Neuron (in vitro differentiated cells): ENCODE results near the gene IGSF21.
"Not testable (repeated sequence)": the region's sequence is repeated elsewhere in the genome, so short reads cannot be mapped to it uniquely, and the experiment has no call there.

Experiments used
- H2AFZ ChIP-seq: one replicate; pipeline ENCODE4 v1.6.1; 2013; ENCODE audit warnings: low read depth, mild to moderate bottlenecking, inconsistent platforms, low read length, moderate library complexity
- H3K27me3 ChIP-seq: one replicate; pipeline ENCODE4 v1.6.1; 2013; ENCODE audit warnings: low read length; ENCODE audit not compliant: insufficient read depth
- H3K36me3 ChIP-seq: one replicate; pipeline ENCODE4 v1.6.1; 2013; ENCODE audit warnings: low read length; ENCODE audit not compliant: insufficient read depth
- H3K4me1 ChIP-seq: one replicate; pipeline ENCODE4 v1.6.1; 2013; ENCODE audit warnings: low read length; ENCODE audit not compliant: insufficient read depth
- H3K4me3 ChIP-seq: 2 replicates; pipeline ENCODE4 v1.5.1; 2013; ENCODE audit warnings: mild to moderate bottlenecking, low read length, moderate library complexity
- H3K9me3 ChIP-seq: one replicate; pipeline ENCODE4 v1.6.1; 2013; ENCODE audit warnings: low read length

The IGSF21 gene

DNA sequence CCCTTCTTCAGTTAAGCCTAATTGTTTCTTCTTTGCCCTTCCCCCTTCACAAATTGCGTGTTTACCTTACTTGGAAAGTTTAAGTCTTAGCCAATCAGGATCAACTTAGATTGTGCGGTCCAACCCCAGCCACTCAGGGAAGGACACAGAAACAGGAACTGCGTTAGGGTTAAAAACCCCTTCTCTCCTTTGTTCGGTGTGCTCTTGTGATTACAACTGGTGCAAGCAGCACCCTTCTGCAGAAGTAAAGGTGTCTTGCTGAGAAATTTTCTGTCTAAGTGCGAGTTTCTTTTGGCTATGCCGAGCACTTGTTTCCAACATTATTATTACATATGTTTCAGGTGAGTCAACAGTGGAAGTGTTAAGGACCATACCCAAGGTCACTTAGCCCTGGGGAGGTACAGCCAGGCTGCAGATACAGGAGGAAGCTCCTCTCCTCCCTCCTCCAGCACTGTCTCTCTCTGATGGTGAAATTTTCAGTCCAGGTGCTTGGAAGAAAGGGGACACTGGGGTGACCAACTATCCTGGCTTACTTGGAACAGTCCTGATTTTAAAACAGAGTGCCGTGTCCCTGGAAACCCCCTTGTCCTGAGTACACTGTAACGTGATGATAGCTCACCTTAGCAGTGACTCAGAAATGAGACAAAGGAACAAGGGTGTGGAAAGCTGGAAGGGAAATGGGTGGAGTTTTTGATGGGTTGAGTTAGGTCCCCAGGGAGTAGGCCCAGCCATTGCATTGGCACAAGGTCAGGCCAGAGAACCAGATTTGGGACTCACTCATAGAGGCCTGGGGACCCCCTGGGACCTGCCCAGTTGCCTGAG is 304.4 kb downstream of the IGSF21 start:
- Histone ChIP-seq H2AFZ (no peak overlapping the region), H3K27me3 (no peaks in the 10 kb centered on the region), H3K4me1 (no peaks in the 10 kb centered on the region), H3K9me3 (peaks cover 2% of the 10 kb centered on the region), H3K4me3 (no peak overlapping the region), H3K36me3 (no peaks in the 10 kb centered on the region)

DNA sequence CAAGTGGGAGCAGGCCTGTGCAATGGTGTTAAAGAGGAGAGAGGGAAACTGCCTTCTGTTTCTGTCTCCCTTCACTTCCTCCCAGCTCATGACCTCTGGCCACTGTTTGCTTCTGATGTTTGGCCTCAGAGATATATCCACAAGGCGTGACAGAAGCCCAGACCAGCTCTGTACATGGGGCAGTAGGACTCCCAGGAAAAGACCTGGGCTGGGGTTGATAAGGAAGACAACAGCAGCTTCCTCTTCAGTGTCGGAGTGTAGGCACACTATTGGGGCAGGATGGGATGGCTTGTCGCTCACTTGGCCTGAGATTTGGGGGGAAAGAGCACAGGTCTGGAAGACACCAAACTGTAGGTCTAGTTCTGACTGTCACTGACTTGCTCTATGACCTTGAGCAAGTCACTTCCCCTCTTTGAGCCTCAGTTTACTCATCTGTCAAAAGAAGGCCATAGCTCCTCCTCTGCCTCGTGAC is 305.3 kb downstream of the IGSF21 start:
- Histone ChIP-seq H3K9me3 (peaks cover 2% of the 10 kb centered on the region), H3K4me1 (no peaks in the 10 kb centered on the region), H3K27me3 (no peaks in the 10 kb centered on the region), H2AFZ (no peak overlapping the region), H3K4me3 (no peak overlapping the region), H3K36me3 (no peaks in the 10 kb centered on the region)

DNA sequence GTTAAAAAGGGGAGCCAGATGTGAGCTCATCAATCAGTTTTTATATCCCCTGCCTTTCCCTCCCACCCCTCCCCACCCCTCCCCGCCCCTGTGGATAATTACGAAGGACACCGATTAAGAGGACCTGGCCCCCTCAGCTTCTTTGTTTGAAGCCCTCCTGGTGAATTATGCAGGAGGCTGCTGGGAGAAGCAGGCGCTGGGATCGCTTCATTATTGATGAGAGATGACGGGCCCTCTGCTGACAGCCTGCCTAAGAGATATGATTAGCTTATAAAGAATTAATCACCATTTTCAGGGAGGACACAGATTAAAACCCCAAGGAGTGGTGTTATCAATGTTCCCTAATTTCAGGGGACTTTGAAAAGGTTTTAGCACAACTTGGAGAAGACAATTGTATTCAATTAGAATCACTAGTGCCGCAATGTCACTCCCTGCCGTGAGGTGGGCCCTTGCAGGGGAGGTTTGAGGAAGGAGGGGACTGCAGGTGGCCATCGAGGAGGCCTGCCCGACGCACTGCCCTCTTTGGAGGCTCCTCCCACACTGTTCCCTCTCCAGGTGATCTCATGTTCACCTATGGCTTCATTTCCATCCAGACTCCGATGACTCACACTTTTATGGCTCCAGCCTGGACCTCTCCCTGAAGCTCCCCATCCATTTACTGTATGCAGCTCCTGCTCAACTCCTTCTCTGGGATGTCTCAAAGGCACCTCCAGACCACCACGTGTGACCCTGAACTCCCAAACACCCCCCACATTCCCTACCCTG is 306.1 kb downstream of the IGSF21 start:
- no peaks in the 10 kb centered on the region for H3K4me1 ChIP-seq

DNA sequence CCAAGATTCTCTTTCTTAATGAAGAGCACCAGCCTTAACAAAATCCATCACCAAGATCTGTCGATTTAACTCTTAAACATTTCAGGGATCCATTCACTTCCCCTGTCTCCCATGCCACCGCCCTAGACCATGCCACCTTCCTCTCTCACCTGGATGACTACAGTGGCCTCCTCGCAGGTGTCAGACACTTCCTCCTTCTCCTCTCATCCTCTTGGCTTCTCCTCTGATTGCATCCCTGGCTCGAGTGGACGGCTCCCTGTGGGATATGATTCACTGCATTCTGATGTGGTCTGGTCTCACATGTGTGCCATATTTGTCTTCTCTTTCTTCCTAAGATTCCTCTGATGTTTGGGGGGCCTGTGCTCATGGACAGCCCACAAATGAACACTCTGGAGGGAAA is 306.7 kb downstream of the IGSF21 start:
- no peaks in the 10 kb centered on the region for H3K36me3 ChIP-seq
- no peak overlapping the region for H3K4me3 ChIP-seq
- no peak overlapping the region for H2AFZ ChIP-seq
- no peaks in the 10 kb centered on the region for H3K27me3 ChIP-seq
- no peaks in the 10 kb centered on the region for H3K4me1 ChIP-seq
- peaks cover 2% of the 10 kb centered on the region for H3K9me3 ChIP-seq

More for the DNA sequence above, 306.1 kb downstream of the IGSF21 start:
- H3K27me3 ChIP-seq, result no peaks in the 10 kb centered on the region
- no peak overlapping the region for H2AFZ ChIP-seq
- no peak overlapping the region for H3K4me3 ChIP-seq
- no peaks in the 10 kb centered on the region for H3K36me3 ChIP-seq
- peaks cover 2% of the 10 kb centered on the region for H3K9me3 ChIP-seq

DNA sequence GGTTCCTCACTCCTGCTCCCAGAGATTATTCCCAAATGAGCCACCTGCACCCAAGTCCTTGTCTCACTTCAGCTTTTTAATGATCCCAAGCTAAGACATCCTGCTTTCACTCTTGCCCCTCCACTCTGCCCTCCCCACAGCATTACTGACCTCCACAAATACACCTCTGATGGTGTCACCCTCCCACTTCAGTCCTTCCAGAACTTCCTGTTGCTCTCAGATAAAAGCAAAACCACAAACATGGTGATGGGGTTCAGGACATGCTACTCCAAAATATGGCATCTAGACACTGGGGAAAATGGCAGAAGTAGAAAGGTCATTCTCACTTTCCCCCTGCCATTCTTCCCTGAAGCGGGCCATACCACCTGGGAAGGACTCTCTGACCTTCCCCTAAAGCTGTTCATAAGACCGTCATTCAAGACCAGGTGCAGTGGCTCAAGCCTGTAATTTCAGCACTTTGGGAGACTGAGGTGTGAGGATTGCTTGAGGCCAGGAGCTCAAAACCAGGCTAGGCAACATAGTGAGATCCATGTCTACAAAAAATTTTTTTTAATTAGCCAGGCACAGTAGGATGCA is 307.4 kb downstream of the IGSF21 start:
- H3K36me3 ChIP-seq, result no peaks in the 10 kb centered on the region
- no peak overlapping the region for H3K4me3 ChIP-seq
- H3K27me3 ChIP-seq, result no peaks in the 10 kb centered on the region
- peaks cover 2% of the 10 kb centered on the region for H3K9me3 ChIP-seq
- H2AFZ ChIP-seq, result no peak overlapping the region
- H3K4me1 ChIP-seq, result no peaks in the 10 kb centered on the region

DNA sequence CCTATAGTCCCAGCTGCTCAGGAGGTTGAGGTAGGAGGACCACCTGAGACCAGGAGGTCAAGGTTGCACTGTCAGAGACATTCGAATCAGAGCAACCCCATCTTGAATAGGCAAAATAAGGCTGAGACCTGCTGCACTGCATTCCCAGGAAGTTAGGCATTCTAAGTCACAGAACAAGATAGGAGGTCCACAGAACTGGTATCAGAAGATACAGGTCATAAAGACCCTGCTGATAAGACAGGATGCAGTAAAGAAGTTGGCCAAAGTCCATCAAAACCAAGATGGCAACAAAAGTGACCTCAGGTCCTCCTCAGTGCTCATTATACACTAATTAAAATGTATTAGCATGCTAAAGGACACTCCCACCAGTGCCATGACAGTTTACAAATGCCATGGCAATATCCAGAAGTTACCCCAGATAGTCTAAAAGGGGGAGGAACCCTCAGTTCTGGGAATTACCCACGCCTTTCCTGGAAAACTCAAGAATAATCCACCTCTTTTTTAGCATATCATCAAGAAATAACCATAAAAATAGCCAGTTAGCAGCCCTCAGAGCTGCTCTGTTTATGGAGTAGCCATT is 307.9 kb downstream of the IGSF21 start:
- Histone ChIP-seq H3K4me3 (no peak overlapping the region), H3K36me3 (no peaks in the 10 kb centered on the region), H3K27me3 (no peaks in the 10 kb centered on the region), H3K9me3 (peaks cover 2% of the 10 kb centered on the region), H3K4me1 (no peaks in the 10 kb centered on the region), H2AFZ (no peak overlapping the region)

DNA sequence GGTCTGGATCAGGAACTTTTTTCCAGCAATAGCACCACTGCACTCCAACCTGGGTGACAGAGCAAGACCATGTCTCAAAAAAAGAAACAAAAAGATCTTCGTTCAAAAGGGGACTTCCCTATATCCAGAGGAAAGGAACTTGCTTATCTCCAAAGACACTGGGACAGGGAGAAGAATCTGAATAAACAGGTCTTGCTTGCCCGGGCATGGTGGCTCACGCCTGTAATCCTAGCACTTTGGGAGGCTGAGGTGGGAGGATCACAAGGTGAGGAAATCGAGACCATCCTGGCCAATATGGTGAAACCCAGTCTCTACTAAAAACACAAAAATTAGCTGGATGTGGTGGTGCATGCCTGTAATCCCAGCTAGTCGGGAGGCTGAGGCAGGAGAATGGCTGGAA is 308.5 kb downstream of the IGSF21 start:
- H3K27me3 ChIP-seq, H3K4me3 ChIP-seq, H3K9me3 ChIP-seq, H2AFZ ChIP-seq, H3K36me3 ChIP-seq, H3K4me1 ChIP-seq: not testable (repeated sequence)

DNA sequence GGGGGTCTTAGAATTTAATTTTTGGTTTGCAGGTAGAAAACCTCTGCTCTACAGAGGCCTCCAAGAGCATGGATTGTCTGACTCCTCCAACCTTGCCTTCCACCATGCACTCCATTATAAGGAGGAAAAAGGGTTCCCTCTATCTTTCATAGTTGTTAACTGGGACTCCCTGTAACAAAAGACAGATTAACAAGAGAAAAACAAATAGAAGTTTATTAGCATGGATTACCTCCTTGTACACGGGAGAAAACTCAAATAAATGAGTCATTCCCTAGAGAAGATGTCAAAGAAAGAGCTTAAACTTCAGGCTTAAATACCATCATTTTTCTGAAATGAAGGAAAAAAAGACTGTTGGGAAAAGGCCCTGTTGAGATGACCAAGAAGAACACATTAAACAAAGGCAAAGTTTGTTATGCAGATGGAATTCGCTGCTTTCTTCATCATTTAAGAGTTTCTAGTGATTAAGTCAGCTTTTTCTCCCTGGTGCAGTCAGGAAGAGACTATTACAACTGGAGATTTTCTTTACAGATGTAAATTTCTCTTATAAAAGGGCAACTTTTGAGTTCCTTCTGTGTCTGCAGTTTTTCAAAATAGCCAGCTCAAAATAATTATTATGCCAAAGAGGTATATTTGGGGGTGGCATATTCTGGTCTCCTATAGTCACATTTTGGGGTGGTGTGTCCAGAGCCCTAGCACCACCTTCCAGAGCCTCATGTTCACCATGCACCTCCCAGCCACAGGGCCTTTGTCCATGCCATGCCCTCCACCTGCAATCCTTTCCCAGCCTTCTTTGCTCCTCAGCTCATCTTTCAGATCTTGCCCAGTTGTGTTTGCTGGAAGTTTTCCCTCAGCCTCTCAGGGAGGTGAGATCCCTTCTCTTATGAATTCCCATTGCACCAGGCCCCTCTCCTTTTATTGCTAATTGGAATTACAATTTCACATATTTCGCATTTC is 310.0 kb downstream of the IGSF21 start:
- no peak overlapping the region for H2AFZ ChIP-seq
- no peaks in the 10 kb centered on the region for H3K36me3 ChIP-seq
- no peaks in the 10 kb centered on the region for H3K9me3 ChIP-seq
- H3K4me1 ChIP-seq, result no peaks in the 10 kb centered on the region
- H3K4me3 ChIP-seq, result no peak overlapping the region
- no peaks in the 10 kb centered on the region for H3K27me3 ChIP-seq

DNA sequence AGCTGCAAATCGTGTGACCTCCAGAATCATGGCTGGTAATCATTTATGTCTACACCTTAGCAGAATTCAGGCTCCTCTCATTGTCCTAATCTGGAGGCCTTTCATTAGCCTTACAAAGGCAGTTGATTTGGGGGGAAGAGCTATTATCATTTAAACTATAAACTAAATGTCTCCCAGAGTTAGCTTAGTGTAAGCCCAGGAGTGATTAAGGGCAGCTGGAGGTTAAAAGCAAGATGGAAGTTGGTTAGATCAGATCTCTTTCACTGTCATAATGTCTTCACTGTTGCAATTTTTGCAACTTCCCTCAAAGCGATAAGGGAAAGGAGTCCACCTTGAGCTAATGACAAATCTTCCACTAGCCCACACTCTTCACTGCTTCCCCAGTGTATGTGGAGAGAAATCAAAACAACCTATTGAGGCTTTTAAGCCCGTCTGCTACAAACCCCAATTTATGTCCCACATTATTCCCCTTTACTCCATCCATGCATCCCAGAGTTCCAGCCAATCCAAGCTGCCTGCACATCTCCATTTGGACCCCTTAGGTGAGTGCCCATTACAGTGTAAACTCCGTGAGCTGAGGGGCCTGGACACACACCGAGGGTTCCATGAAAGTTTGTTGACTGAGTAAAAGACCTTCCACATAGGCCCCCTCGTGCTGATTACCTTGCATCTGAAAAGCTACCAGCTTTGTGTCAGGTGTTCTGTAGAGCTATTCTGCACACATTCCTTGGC is 311.7 kb downstream of the IGSF21 start:
- H2AFZ ChIP-seq, result no peak overlapping the region
- no peaks in the 10 kb centered on the region for H3K9me3 ChIP-seq
- H3K27me3 ChIP-seq, result no peaks in the 10 kb centered on the region
- H3K36me3 ChIP-seq, result no peaks in the 10 kb centered on the region
- H3K4me1 ChIP-seq, result no peaks in the 10 kb centered on the region
- no peak overlapping the region for H3K4me3 ChIP-seq

DNA sequence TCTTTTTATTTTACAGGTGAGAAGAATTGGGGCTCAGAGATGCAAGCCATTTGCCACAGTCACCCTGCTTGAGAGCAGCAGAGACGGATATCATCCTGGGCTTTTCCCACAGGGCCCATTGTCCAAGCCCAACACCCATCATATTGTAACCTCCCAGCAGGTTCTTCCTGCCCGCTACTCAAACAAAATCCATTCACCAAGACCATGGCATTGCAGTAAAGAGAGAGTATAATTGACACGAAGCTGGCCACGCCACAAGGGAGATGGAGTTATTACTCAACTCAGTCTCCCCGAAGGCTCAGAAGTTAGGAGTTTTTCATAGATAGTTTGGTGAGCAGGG is 312.2 kb downstream of the IGSF21 start:
- H3K4me3 ChIP-seq, result no peak overlapping the region
- H3K36me3 ChIP-seq, result no peaks in the 10 kb centered on the region
- no peak overlapping the region for H2AFZ ChIP-seq
- H3K4me1 ChIP-seq, result no peaks in the 10 kb centered on the region
- H3K27me3 ChIP-seq, result no peaks in the 10 kb centered on the region
- H3K9me3 ChIP-seq, result no peaks in the 10 kb centered on the region

DNA sequence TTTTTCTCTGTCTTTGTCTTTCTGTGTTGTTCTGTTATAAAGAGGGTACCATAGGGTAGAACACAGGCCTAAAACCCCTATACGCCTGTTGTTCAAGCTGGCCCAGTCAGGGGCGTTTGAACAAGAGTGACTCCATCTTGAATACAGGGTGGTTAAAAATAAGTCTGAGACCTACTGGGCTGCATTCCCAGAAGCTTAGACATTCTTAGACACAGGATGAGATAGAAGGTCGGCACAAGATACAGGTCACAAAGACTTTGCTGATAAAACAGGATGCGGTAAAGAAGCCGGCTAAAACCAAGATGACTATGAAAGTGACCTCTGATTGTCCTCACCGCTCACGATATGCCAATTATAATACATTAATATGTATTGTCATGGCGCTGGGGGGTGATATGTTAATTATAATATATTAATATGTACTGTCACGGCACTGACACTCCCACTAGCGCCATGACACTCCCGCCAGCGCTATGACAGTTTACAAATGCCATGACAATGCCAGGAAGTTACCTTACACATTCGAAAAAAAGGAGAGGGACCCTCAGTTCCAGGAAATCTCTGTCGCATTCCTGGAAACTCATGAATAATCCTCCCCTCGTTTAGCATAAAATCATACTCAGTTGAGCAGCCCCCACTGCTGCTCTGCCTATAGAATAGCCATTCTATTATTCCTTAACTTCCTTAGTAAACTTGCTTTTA is 314.6 kb downstream of the IGSF21 start:
- Histone ChIP-seq H3K4me1 (no peaks in the 10 kb centered on the region), H3K36me3 (no peaks in the 10 kb centered on the region), H3K9me3 (no peaks in the 10 kb centered on the region), H3K4me3 (no peak overlapping the region), H2AFZ (no peak overlapping the region), H3K27me3 (no peaks in the 10 kb centered on the region)
